Heart right ventricle (tissue), 16 donors: ENCODE measurements around the gene GSKIP. TPM values are rescaled to one million over a fixed set of nuclear protein-coding genes. Genes with fewer than 3 reads are reported as not detected.

Source experiments
- ATAC-seq, 8 donors: fragments of 200-7000 bp; cut with Tn5 transposase; one replicate each; pipeline ENCODE4 v1.9.1; 2020; ENCODE audit warnings: mild to moderate bottlenecking in 8 of 8, moderate library complexity in 8 of 8, moderate number of reproducible peaks in 1 of 8
- DNase-seq, 2 donors: peaks; one replicate each; pipeline ENCODE4 v3.0.0-alpha.2; 2020
- H3K27ac ChIP-seq, 10 donors: fragments of 200-600 bp; sonication (generic) in 2 of 10; one replicate each; pipeline versions ENCODE4 v1.5.0 to v1.8.0; 2020 to 2022; ENCODE audit warnings: mild to moderate bottlenecking in 3 of 10
- H3K27me3 ChIP-seq, 7 donors: fragments of 200-600 bp; one replicate each; pipeline ENCODE4 v1.8.0; 2021 to 2022; ENCODE audit warnings: mild to moderate bottlenecking in 2 of 7
- H3K36me3 ChIP-seq, 9 donors: fragments of 200-600 bp; sonication (generic) in 1 of 9; one replicate each; pipeline versions ENCODE4 v1.5.0 to v1.8.0; 2020 to 2022; ENCODE audit warnings: mild to moderate bottlenecking in 2 of 9
- H3K4me1 ChIP-seq, 9 donors: fragments of 200-600 bp; sonication (generic) in 1 of 9; one replicate each; pipeline versions ENCODE4 v1.5.0 to v1.8.0; 2020 to 2022; ENCODE audit warnings: mild to moderate bottlenecking in 4 of 9
- H3K4me3 ChIP-seq, 10 donors: fragments of 200-600 bp; sonication (generic) in 2 of 10; one replicate each; pipeline versions ENCODE4 v1.5.0 to v1.8.0; 2020 to 2022; ENCODE audit warnings: mild to moderate bottlenecking in 7 of 10, moderate library complexity in 2 of 10
- H3K9me3 ChIP-seq, 11 donors: fragments of 200-600 bp in 10 of 11; sonication (generic) in 2 of 11; one replicate each; pipeline versions ENCODE4 v1.5.0 to v1.8.0; 2013 to 2022; ENCODE audit warnings: mild to moderate bottlenecking in 2 of 11, control low read depth in 1 of 11, moderate library complexity in 1 of 11
- CTCF ChIP-seq, 9 donors: fragments of 200-600 bp; sonication (generic) in 2 of 9; IDR thresholded peaks; one replicate each; pipeline versions ENCODE4 v1.5.0 to v1.8.0; 2021 to 2022; ENCODE audit warnings: antibody characterized with exemption in 9 of 9, mild to moderate bottlenecking in 5 of 9, moderate library complexity in 1 of 9
- WGBS, 2 donors: extraction: QIAGEN DNeasy Blood & Tissue Kit; methylation state at CpG; one replicate each; pipeline ENCODE4 v1.1.7; 2013; ENCODE audit warnings: inconsistent platforms in 1 of 2; 5-methylcytosine and 5-hydroxymethylcytosine counted together
- intact Hi-C, 10 donors: fragments of 100-400 bp; cut with DNase I; formaldehyde crosslinking; loops; one replicate each; pipeline versions ENCODE4 v1.11.1 to v1.14.2; 2022
- polyA plus RNA-seq, 2 donors: library from polyadenylated mRNA; stranded (reverse); fragments of 200-250 nt; gene quantifications; one replicate each; pipeline ENCODE4 v1.2.3, GENCODE V29; 2013
- total RNA-seq, 10 donors: library from RNA; stranded (reverse); fragmentation: NEBNext Ultra II Directional in 3 of 10; extraction: Animal tissue kit (Norgen Biotek cat#: 25700) in 3 of 10; gene quantifications; one replicate each; pipeline versions ENCODE4 v1.2.1 to v1.2.4, GENCODE V29; 2021 to 2023
- donor health status: Arrhythmogenic right ventricular cardiomyopathy.
- donor health status: ischemic (EF 13 %, LVEDD 7.1; RV severe dilation, severe dysfunction).
- donor health status: healthy with polysubstance abuse.
- donor health status: DM: no; HTN: yes; CAD: no.
- donor health status: DM: no; HTN: no; CAD: no.
- donor health status: ischemic (EF 25% LVEDD 6.9; RV normal size, moderate dysfunction).
- donor health status: ischemic (EF 25% LVEDD 5.7; RV mildly dilated, moderate dysfunction).
- donor health status: healthy.
- donor health status: DM: yes; HTN: yes; CAD: no.
- donor health status: Ischemic cardiomyopathy.
- donor health status: ischemic (EF 35%, LVEDD 5.7; RV mildly dilated, moderate dysfunction).
- donor health status: nonischemic (EF 11% LVEDD 7.7; RV severe dilation, severe dysfunction).
- donor health status: DM: yes; HTN: yes; CAD: no.
- donor health status: PGD.
- donor health status: ischemic (EF 29% LVEDD 5.4; RV normal size, mild dysfunction).
- donor health status: nonischemic (EF 23%, LVEDD 6.1; RV moderate dilation, normal function).

The GSKIP gene
- total and polyA plus RNA-seq, 12 donors, result 3.4 to 18.8 (median 12.2) TPM

- 76 to 81% methylated on average over 5 of the region's 5 CpGs for WGBS, 2 donors
- H3K36me3 ChIP-seq, result no peaks in the 10 kb centered on the region
- no peak for DNase-seq
- ATAC-seq, result no peak
- H3K27ac ChIP-seq, result no peak overlapping the region
- H3K4me3 ChIP-seq, result peak overlapping the region in 1 of 10 donors; percentile 77
- H3K9me3 ChIP-seq, result no peaks in the 10 kb centered on the region
- H3K27me3 ChIP-seq, result peaks cover 0 to 20% (median 0%) of the 10 kb centered on the region in 7 donors
- peaks cover 0 to 20% (median 13%) of the 10 kb centered on the region in 9 donors for H3K4me1 ChIP-seq
- no peak for TF ChIP-seq CTCF (IDR thresholded peaks at IDR 0.05)
- intact Hi-C loops, result no loop called here
Measured at GRCh38 chr14:96393071-96393691, 29.9 kb downstream of the GSKIP start.

DNA sequence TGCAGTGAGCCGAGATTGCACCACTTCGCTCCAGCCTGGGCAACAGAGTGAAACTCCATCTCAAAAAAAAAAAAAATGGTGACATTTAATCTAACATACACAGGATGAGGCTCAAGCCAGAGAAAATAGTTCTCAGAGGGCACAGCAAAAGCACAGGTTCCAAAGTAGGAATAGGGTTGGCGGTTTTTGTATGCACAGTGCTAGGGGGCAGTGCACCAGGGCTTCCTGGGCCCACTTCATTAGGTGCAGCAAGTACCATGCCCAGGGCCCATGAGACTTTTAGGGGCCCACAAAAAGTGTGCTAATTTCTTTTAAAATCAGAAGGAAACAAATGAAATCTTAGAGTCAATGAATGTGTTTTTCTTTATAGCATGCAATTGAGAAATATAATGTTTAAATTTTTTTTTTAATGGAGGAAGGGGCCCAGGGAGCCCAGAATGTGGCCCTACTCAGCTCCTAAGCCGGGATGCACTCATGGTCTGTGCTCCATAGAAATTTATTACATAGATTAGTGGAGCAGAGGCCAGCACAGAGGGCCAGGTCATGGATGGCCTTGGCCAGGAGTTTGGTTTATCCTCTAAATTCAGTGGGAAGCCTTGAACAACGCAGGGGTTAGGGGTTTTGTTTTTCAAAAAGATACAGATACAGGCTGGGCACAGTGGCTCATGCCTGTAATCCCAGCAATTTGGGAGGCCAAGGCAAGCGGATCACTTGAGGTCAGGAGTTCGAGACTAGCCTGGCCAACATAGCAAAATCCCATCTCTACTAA, 30.9 kb downstream of the GSKIP start:
- peaks cover 0 to 20% (median 13%) of the 10 kb centered on the region in 9 donors for H3K4me1 ChIP-seq
- no peaks in the 10 kb centered on the region for H3K36me3 ChIP-seq
- peaks cover 0 to 20% (median 0%) of the 10 kb centered on the region in 7 donors for H3K27me3 ChIP-seq
- ATAC-seq (no peak), DNase-seq (no peak)
- H3K27ac ChIP-seq, result no peak overlapping the region
- TF ChIP-seq CTCF (IDR thresholded peaks at IDR 0.05), result no peak
- WGBS, 2 donors, result 88 to 89% methylated on average over 7 of the region's 7 CpGs
- no peaks in the 10 kb centered on the region for H3K9me3 ChIP-seq
- intact Hi-C loops, result no loop called here
- no peak overlapping the region for H3K4me3 ChIP-seq

GRCh38 chr14:96398432-96398831, 35.1 kb downstream of the GSKIP start:
- intact Hi-C loops, result no loop called here
- Histone ChIP-seq H3K36me3 (no peaks in the 10 kb centered on the region), H3K4me3 (no peak overlapping the region), H3K9me3 (no peaks in the 10 kb centered on the region), H3K4me1 (peaks cover 0 to 5% (median 0%) of the 10 kb centered on the region in 9 donors), H3K27me3 (peaks cover 0 to 14% (median 0%) of the 10 kb centered on the region in 7 donors), H3K27ac (no peak overlapping the region)
- ATAC-seq (no peak), DNase-seq (no peak)
- 91 to 96% methylated on average over 8 of the region's 8 CpGs for WGBS, 2 donors
- no peak for TF ChIP-seq CTCF (IDR thresholded peaks at IDR 0.05)

- Histone ChIP-seq H3K4me3 (no peak overlapping the region), H3K4me1 (peaks cover 0 to 7% (median 0%) of the 10 kb centered on the region in 9 donors), H3K27ac (no peak overlapping the region), H3K36me3 (no peaks in the 10 kb centered on the region), H3K9me3 (no peaks in the 10 kb centered on the region), H3K27me3 (peaks cover 0 to 14% (median 0%) of the 10 kb centered on the region in 7 donors)
- ATAC-seq (no peak), DNase-seq (no peak)
- WGBS, 2 donors, result 72 to 83% methylated on average over 5 of the region's 5 CpGs
- intact Hi-C loops, result no loop called here
- no peak for TF ChIP-seq CTCF (IDR thresholded peaks at IDR 0.05)
Measured at GRCh38 chr14:96398921-96399320, 35.6 kb downstream of the GSKIP start.
